HEK293 (cell line): ENCODE data around the gene SCAF11.

Experiments
- BCL11A ChIP-seq: fragments of 450-650 bp; formaldehyde crosslinking; IDR thresholded peaks from 2 replicates; pipeline ENCODE4 v1.5.1; 2016; ENCODE audit warnings: low read depth, missing biosample characterization, missing genetic modification characterization
- EGR2 ChIP-seq: fragments of 450-650 bp; formaldehyde crosslinking; IDR thresholded peaks from 2 replicates; pipeline ENCODE4 v1.5.1; 2016; ENCODE audit warnings: low read depth, missing biosample characterization, missing genetic modification characterization
- ELK4 ChIP-seq: IDR thresholded peaks from 2 replicates; pipeline ENCODE4 v1.6.1; 2011; ENCODE audit warnings: mild to moderate bottlenecking, low read depth, low read length, borderline replicate concordance
- KLF10 ChIP-seq: fragments of 450-650 bp; IDR thresholded peaks from 2 replicates; pipeline ENCODE4 v1.5.1; 2018; ENCODE audit warnings: missing biosample characterization, mild to moderate bottlenecking, missing genetic modification characterization
- MEIS1 ChIP-seq: sonication (generic); formaldehyde crosslinking; IDR thresholded peaks from 2 replicates; pipeline ENCODE4 v1.8.1; 2022; ENCODE audit warnings: missing genetic modification reagents, mild to moderate bottlenecking, borderline replicate concordance
- OVOL3 ChIP-seq: fragments of 450-650 bp; formaldehyde crosslinking; IDR thresholded peaks from 2 replicates; pipeline ENCODE4 v1.5.1; 2016; ENCODE audit warnings: missing biosample characterization, missing genetic modification characterization
- PRDM2 ChIP-seq: fragments of 450-650 bp; formaldehyde crosslinking; IDR thresholded peaks from 2 replicates; pipeline ENCODE4 v1.5.1; 2016; ENCODE audit warnings: missing biosample characterization, missing genetic modification characterization, borderline replicate concordance
- ZFHX2 ChIP-seq: fragments of 450-650 bp; formaldehyde crosslinking; conservative IDR thresholded peaks from 2 replicates; pipeline ENCODE4 v1.5.1; 2016; ENCODE audit warnings: missing biosample characterization, missing genetic modification characterization
- ZFP69B ChIP-seq: fragments of 450-650 bp; formaldehyde crosslinking; IDR thresholded peaks from 2 replicates; pipeline ENCODE4 v1.5.1; 2016; ENCODE audit warnings: missing biosample characterization, missing genetic modification characterization
- ZNF138 ChIP-seq: fragments of 450-650 bp; formaldehyde crosslinking; IDR thresholded peaks from 2 replicates; pipeline ENCODE4 v1.5.1; 2016; ENCODE audit warnings: missing biosample characterization, missing genetic modification characterization, borderline replicate concordance
- ZNF174 ChIP-seq: fragments of 450-650 bp; formaldehyde crosslinking; IDR thresholded peaks from 2 replicates; pipeline ENCODE4 v1.5.0; 2017; ENCODE audit warnings: missing biosample characterization, mild to moderate bottlenecking, missing genetic modification characterization
- ZNF221 ChIP-seq: fragments of 450-650 bp; formaldehyde crosslinking; IDR thresholded peaks from 2 replicates; pipeline ENCODE4 v1.5.1; 2017; ENCODE audit warnings: missing biosample characterization, missing genetic modification characterization, borderline replicate concordance
- ZNF239 ChIP-seq: fragments of 450-650 bp; formaldehyde crosslinking; IDR thresholded peaks from 2 replicates; pipeline ENCODE4 v1.5.1; 2016; ENCODE audit warnings: missing biosample characterization, missing genetic modification characterization
- ZNF24 ChIP-seq: fragments of 450-650 bp; formaldehyde crosslinking; IDR thresholded peaks from 2 replicates; pipeline ENCODE4 v1.5.1; 2016; ENCODE audit warnings: missing biosample characterization, missing genetic modification characterization
- ZNF335 ChIP-seq: fragments of 450-650 bp; formaldehyde crosslinking; conservative IDR thresholded peaks from 2 replicates; pipeline ENCODE4 v1.5.1; 2016; ENCODE audit warnings: missing biosample characterization, missing genetic modification characterization
- ZNF394 ChIP-seq: fragments of 450-650 bp; formaldehyde crosslinking; IDR thresholded peaks from 2 replicates; pipeline ENCODE4 v1.5.1; 2016; ENCODE audit warnings: missing biosample characterization, missing genetic modification characterization, mild to moderate bottlenecking, moderate library complexity, borderline replicate concordance
- ZNF501 ChIP-seq: fragments of 450-650 bp; formaldehyde crosslinking; IDR thresholded peaks from 2 replicates; pipeline ENCODE4 v1.5.1; 2016; ENCODE audit warnings: missing biosample characterization, missing genetic modification characterization
- ZNF513 ChIP-seq: fragments of 450-650 bp; IDR thresholded peaks from 2 replicates; pipeline ENCODE4 v1.5.1; 2018; ENCODE audit warnings: missing biosample characterization, missing genetic modification characterization
- ZNF521 ChIP-seq: fragments of 450-650 bp; formaldehyde crosslinking; IDR thresholded peaks from 2 replicates; pipeline ENCODE4 v1.5.1; 2017; ENCODE audit warnings: missing biosample characterization, mild to moderate bottlenecking, missing genetic modification characterization
- ZNF629 ChIP-seq: fragments of 450-650 bp; formaldehyde crosslinking; IDR thresholded peaks from 2 replicates; pipeline ENCODE4 v1.5.1; 2017; ENCODE audit warnings: missing biosample characterization, missing genetic modification characterization
- ZNF660 ChIP-seq: fragments of 450-650 bp; IDR thresholded peaks from 2 replicates; pipeline ENCODE4 v1.5.1; 2018; ENCODE audit warnings: missing biosample characterization, mild to moderate bottlenecking, missing genetic modification characterization
- ZNF692 ChIP-seq: fragments of 450-650 bp; formaldehyde crosslinking; IDR thresholded peaks from 2 replicates; pipeline ENCODE4 v1.5.1; 2016; ENCODE audit warnings: missing biosample characterization, missing genetic modification characterization
- TF ChIP-seq, protein P1 (sequence below): fragments of 450-650 bp; IDR thresholded peaks from 2 replicates; pipeline ENCODE4 v1.5.1; 2018; ENCODE audit warnings: missing biosample characterization, mild to moderate bottlenecking, missing genetic modification characterization
- TF ChIP-seq, protein P2 (sequence below): fragments of 450-650 bp; formaldehyde crosslinking; IDR thresholded peaks from 2 replicates; pipeline ENCODE4; 2016; ENCODE audit warnings: missing biosample characterization, missing genetic modification characterization

The SCAF11 gene

DNA sequence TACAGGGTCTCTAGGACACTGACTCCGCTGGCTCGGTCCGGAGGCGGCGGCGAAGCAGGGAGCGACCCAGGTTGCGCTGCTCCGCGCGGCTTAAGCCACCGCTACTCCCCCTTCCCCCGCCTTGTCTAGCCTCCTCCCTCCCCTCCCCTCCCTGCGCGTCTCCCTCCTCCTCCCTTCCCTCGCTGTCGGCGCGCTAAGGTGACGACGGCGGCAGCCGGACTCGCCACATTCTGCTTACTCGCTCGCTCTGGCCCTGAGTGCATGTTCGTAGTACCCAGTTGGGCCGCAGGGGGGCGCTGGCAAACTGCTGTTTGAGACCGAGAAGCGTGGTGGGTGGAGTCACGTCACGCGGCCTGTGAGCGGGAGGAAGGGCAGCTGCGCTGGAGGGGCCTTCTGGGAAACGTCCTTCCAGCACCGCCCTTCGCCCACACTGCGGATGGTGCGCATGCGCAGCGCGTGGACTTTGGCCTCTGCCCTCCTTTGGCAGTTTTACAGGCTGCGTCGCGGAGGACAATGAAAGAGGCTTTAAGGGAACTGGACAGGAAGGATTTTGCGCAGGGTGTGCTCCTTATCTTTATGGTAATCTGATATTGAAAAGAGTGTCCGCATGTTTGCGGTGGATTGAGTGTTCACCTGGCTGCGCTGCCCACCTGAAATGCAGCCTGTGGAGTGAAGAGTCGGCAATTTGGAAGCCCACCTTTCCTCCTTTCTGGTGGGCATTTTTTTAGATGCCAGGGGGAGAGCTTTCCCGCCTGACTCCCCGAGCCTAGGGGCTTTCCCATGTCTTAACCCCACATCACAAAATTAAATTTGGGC lies at the start of gene SCAF11 (continued):
- no peak for TF ChIP-seq PRDM2
- TF ChIP-seq KLF10 (tag by site-specific recombination): peak; percentile 52; the same call in 1 of the 2 replicates
- TF ChIP-seq ZNF692 (tag by site-specific recombination): peak; percentile 79
- peak; percentile 63 for TF ChIP-seq ZNF24 (tag by site-specific recombination)
- TF ChIP-seq ZNF521: no peak
- peak; percentile 89 for TF ChIP-seq ZNF501 (tag by site-specific recombination)
- peak; percentile 88 for TF ChIP-seq ZFHX2
- TF ChIP-seq ZNF394 (tag by site-specific recombination): peak; percentile 100
- TF ChIP-seq, protein P1, sequence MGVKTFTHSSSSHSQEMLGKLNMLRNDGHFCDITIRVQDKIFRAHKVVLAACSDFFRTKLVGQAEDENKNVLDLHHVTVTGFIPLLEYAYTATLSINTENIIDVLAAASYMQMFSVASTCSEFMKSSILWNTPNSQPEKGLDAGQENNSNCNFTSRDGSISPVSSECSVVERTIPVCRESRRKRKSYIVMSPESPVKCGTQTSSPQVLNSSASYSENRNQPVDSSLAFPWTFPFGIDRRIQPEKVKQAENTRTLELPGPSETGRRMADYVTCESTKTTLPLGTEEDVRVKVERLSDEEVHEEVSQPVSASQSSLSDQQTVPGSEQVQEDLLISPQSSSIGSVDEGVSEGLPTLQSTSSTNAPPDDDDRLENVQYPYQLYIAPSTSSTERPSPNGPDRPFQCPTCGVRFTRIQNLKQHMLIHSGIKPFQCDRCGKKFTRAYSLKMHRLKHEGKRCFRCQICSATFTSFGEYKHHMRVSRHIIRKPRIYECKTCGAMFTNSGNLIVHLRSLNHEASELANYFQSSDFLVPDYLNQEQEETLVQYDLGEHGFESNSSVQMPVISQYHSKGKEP: no peak
- TF ChIP-seq, protein P2, sequence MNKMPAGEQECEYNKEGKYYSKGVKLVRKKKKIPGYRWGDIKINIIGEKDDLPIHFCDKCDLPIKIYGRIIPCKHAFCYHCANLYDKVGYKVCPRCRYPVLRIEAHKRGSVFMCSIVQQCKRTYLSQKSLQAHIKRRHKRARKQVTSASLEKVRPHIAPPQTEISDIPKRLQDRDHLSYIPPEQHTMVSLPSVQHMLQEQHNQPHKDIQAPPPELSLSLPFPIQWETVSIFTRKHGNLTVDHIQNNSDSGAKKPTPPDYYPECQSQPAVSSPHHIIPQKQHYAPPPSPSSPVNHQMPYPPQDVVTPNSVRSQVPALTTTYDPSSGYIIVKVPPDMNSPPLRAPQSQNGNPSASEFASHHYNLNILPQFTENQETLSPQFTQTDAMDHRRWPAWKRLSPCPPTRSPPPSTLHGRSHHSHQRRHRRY (tag by site-specific recombination): no peak
- peak; percentile 33; the same call in 1 of the 2 replicates for TF ChIP-seq ZNF513 (tag by site-specific recombination)
- TF ChIP-seq ZNF138 (tag by site-specific recombination): no peak
- TF ChIP-seq ZNF629 (tag by site-specific recombination): peak; percentile 87
- TF ChIP-seq MEIS1 (CRISPR knock-in tag): no peak; the same call in 1 of the 2 replicates
- TF ChIP-seq ZFP69B (tag by site-specific recombination): no peak
- TF ChIP-seq BCL11A (tag by site-specific recombination): peak; percentile 71
- TF ChIP-seq ZNF221 (tag by site-specific recombination): no peak
- TF ChIP-seq ZNF174 (tag by site-specific recombination): no peak
- TF ChIP-seq ZNF660: peak; percentile 74; the same call in 1 of the 2 replicates
- TF ChIP-seq ZNF239 (tag by site-specific recombination): no peak
- no peak for TF ChIP-seq ELK4
- peak; percentile 84 for TF ChIP-seq ZNF335 (tag by site-specific recombination)
- TF ChIP-seq EGR2 (tag by site-specific recombination): peak; percentile 82
- peak; percentile 65; the same call in 1 of the 2 replicates for TF ChIP-seq OVOL3 (tag by site-specific recombination)
